Measurements from ENCODE around the gene PDE4B. TPM values are rescaled to one million over a fixed set of nuclear protein-coding genes. Genes with fewer than 3 reads are reported as not detected.
"Not testable (repeated sequence)": the region's sequence is repeated elsewhere in the genome, so short reads cannot be mapped to it uniquely, and the experiment has no call there.

PDE4B gene
- total RNA-seq, 2 experiments from 2014 or later, result 42.2 to 71.2 TPM

GRCh38 chr1:66402194-66402593, 609.5 kb downstream of the PDE4B start:
- Mint-ChIP-seq H3K4me3 (no peak overlapping the region), H3K4me1 (peaks cover 35% of the 10 kb centered on the region), H3K36me3 (peaks cover 2% of the 10 kb centered on the region), H3K27me3 (no peaks in the 10 kb centered on the region), H3K27ac (no peak overlapping the region), H3K9me3 (ENCODE audit: low read depth) (peaks cover 1% of the 10 kb centered on the region)
- no peak for DNase-seq
- ATAC-seq, result no peak
- CTCF ChIA-PET, result interaction anchor here (1.0 to 1.6 kb wide), 3 partner anchors 15 to 159 kb away, joined by 3 to 6 read pairs (median 4); no protein-coding TSS in a partner anchor

- Mint-ChIP-seq H3K4me3 (no peak overlapping the region), H3K27me3 (no peaks in the 10 kb centered on the region), H3K36me3 (peaks cover 4% of the 10 kb centered on the region), H3K9me3 (ENCODE audit: low read depth) (peaks cover 4% of the 10 kb centered on the region), H3K27ac (no peak overlapping the region), H3K4me1 (peaks cover 34% of the 10 kb centered on the region)
- ATAC-seq (no peak), DNase-seq (no peak)
- CTCF ChIA-PET, result interaction anchor here (1.6 kb wide), 2 partner anchors 14 to 35 kb away, joined by 3 to 6 read pairs; no protein-coding TSS in a partner anchor
Observed at GRCh38 chr1:66403007-66403731, 610.5 kb downstream of the PDE4B start.

- H3K36me3 Mint-ChIP-seq, result peaks cover 9% of the 10 kb centered on the region
- CTCF ChIA-PET, result no interaction called here
- no peak overlapping the region for H3K27ac Mint-ChIP-seq
- DNase-seq (no peak), ATAC-seq (no peak)
- no peaks in the 10 kb centered on the region for H3K27me3 Mint-ChIP-seq
- H3K9me3 Mint-ChIP-seq (ENCODE audit: low read depth), result peaks cover 5% of the 10 kb centered on the region
- no peak overlapping the region for H3K4me3 Mint-ChIP-seq
- H3K4me1 Mint-ChIP-seq, result peaks cover 21% of the 10 kb centered on the region
Observed at GRCh38 chr1:66405061-66405460, 612.4 kb downstream of the PDE4B start.

- peaks cover 14% of the 10 kb centered on the region for H3K36me3 Mint-ChIP-seq
- H3K9me3 Mint-ChIP-seq (ENCODE audit: low read depth); H3K27me3 Mint-ChIP-seq; DNase-seq; H3K27ac Mint-ChIP-seq; H3K4me3 Mint-ChIP-seq; ATAC-seq; CTCF ChIA-PET: not testable (repeated sequence)
- peaks cover 15% of the 10 kb centered on the region for H3K4me1 Mint-ChIP-seq
Observed at GRCh38 chr1:66411449-66411848, 618.8 kb downstream of the PDE4B start.

GRCh38 chr1:66412704-66413103, 620.0 kb downstream of the PDE4B start:
- Mint-ChIP-seq H3K27me3 (no peaks in the 10 kb centered on the region), H3K9me3 (ENCODE audit: low read depth) (peaks cover 8% of the 10 kb centered on the region), H3K4me3 (no peak overlapping the region), H3K27ac (no peak overlapping the region), H3K36me3 (peaks cover 12% of the 10 kb centered on the region), H3K4me1 (peaks cover 15% of the 10 kb centered on the region)
- ATAC-seq, result no peak
- CTCF ChIA-PET, result no interaction called here
- DNase-seq, result no peak

- Mint-ChIP-seq H3K4me3 (no peak overlapping the region), H3K36me3 (peaks cover 17% of the 10 kb centered on the region), H3K9me3 (ENCODE audit: low read depth) (peaks cover 13% of the 10 kb centered on the region), H3K27ac (no peak overlapping the region), H3K4me1 (peaks cover 15% of the 10 kb centered on the region), H3K27me3 (no peaks in the 10 kb centered on the region)
- CTCF ChIA-PET, result interaction anchor here (1.8 to 2.5 kb wide), 2 partner anchors 23 to 160 kb away, joined by 3 to 7 read pairs; no protein-coding TSS in a partner anchor
- ATAC-seq (no peak), DNase-seq (no peak)
Observed at GRCh38 chr1:66413136-66413837, 620.6 kb downstream of the PDE4B start.

GRCh38 chr1:66413838-66414175, 621.1 kb downstream of the PDE4B start:
- CTCF ChIA-PET, result interaction anchor here (1.8 to 2.5 kb wide), 2 partner anchors 22 to 160 kb away, joined by 3 to 7 read pairs; no protein-coding TSS in a partner anchor
- H3K4me1 Mint-ChIP-seq, result peaks cover 15% of the 10 kb centered on the region
- H3K36me3 Mint-ChIP-seq, result peaks cover 15% of the 10 kb centered on the region
- H3K27me3 Mint-ChIP-seq, result no peaks in the 10 kb centered on the region
- H3K4me3 Mint-ChIP-seq, result no peak overlapping the region
- H3K9me3 Mint-ChIP-seq (ENCODE audit: low read depth), result peaks cover 17% of the 10 kb centered on the region
- DNase-seq, result no peak
- H3K27ac Mint-ChIP-seq, result no peak overlapping the region
- no peak for ATAC-seq

GRCh38 chr1:66415281-66415680, 622.6 kb downstream of the PDE4B start:
- Mint-ChIP-seq H3K4me1 (peaks cover 14% of the 10 kb centered on the region), H3K9me3 (ENCODE audit: low read depth) (peaks cover 14% of the 10 kb centered on the region), H3K36me3 (peaks cover 17% of the 10 kb centered on the region), H3K27me3 (no peaks in the 10 kb centered on the region), H3K27ac (no peak overlapping the region), H3K4me3 (no peak overlapping the region)
- DNase-seq (no peak), ATAC-seq (no peak)
- CTCF ChIA-PET, result interaction anchor here (1.8 to 2.5 kb wide), 2 partner anchors 21 to 162 kb away, joined by 3 to 7 read pairs; no protein-coding TSS in a partner anchor

- Mint-ChIP-seq H3K27ac (no peak overlapping the region), H3K4me3 (no peak overlapping the region), H3K4me1 (peaks cover 12% of the 10 kb centered on the region), H3K36me3 (peaks cover 17% of the 10 kb centered on the region), H3K9me3 (ENCODE audit: low read depth) (peaks cover 14% of the 10 kb centered on the region), H3K27me3 (no peaks in the 10 kb centered on the region)
- no peak for DNase-seq
- CTCF ChIA-PET, result interaction anchor here (2.5 kb wide), 1 partner anchor 20 kb away, joined by 7 read pairs; no protein-coding TSS in a partner anchor
- ATAC-seq, result no peak
Observed at GRCh38 chr1:66415866-66416265, 623.2 kb downstream of the PDE4B start.

- H3K27ac Mint-ChIP-seq, result no peak overlapping the region
- no peaks in the 10 kb centered on the region for H3K27me3 Mint-ChIP-seq
- DNase-seq (no peak), ATAC-seq (no peak)
- peaks cover 8% of the 10 kb centered on the region for H3K4me1 Mint-ChIP-seq
- CTCF ChIA-PET, result no interaction called here
- H3K9me3 Mint-ChIP-seq (ENCODE audit: low read depth), result peaks cover 14% of the 10 kb centered on the region
- peaks cover 17% of the 10 kb centered on the region for H3K36me3 Mint-ChIP-seq
- no peak overlapping the region for H3K4me3 Mint-ChIP-seq
Observed at GRCh38 chr1:66416295-66416694, 623.6 kb downstream of the PDE4B start.

- H3K4me1 Mint-ChIP-seq, result no peaks in the 10 kb centered on the region
- CTCF ChIA-PET, result interaction anchor here (2.1 kb wide), 1 partner anchor 15 kb away, joined by 6 read pairs; no protein-coding TSS in a partner anchor
- H3K9me3 Mint-ChIP-seq (ENCODE audit: low read depth), result peaks cover 13% of the 10 kb centered on the region
- DNase-seq (no peak), ATAC-seq (no peak)
- H3K4me3 Mint-ChIP-seq, result no peak overlapping the region
- peaks cover 13% of the 10 kb centered on the region for H3K36me3 Mint-ChIP-seq
- H3K27me3 Mint-ChIP-seq, result no peaks in the 10 kb centered on the region
- no peak overlapping the region for H3K27ac Mint-ChIP-seq
Observed at GRCh38 chr1:66418021-66418420, 625.3 kb downstream of the PDE4B start.

GRCh38 chr1:66420171-66420570, 627.5 kb downstream of the PDE4B start:
- peaks cover 13% of the 10 kb centered on the region for H3K9me3 Mint-ChIP-seq (ENCODE audit: low read depth)
- H3K27ac Mint-ChIP-seq, H3K4me1 Mint-ChIP-seq, DNase-seq, CTCF ChIA-PET, H3K4me3 Mint-ChIP-seq, H3K27me3 Mint-ChIP-seq, ATAC-seq: not testable (repeated sequence)
- H3K36me3 Mint-ChIP-seq, result peaks cover 13% of the 10 kb centered on the region

- CTCF ChIA-PET, H3K27ac Mint-ChIP-seq, H3K27me3 Mint-ChIP-seq, H3K4me1 Mint-ChIP-seq, DNase-seq, ATAC-seq, H3K4me3 Mint-ChIP-seq: not testable (repeated sequence)
- Mint-ChIP-seq H3K9me3 (ENCODE audit: low read depth) (peaks cover 13% of the 10 kb centered on the region), H3K36me3 (peaks cover 12% of the 10 kb centered on the region)
Observed at GRCh38 chr1:66420906-66421305, 628.2 kb downstream of the PDE4B start.

- ATAC-seq (no peak), DNase-seq (no peak)
- no peak overlapping the region for H3K27ac Mint-ChIP-seq
- CTCF ChIA-PET, result no interaction called here
- no peaks in the 10 kb centered on the region for H3K27me3 Mint-ChIP-seq
- H3K36me3 Mint-ChIP-seq, result peaks cover 17% of the 10 kb centered on the region
- no peak overlapping the region for H3K4me3 Mint-ChIP-seq
- H3K9me3 Mint-ChIP-seq (ENCODE audit: low read depth), result peaks cover 12% of the 10 kb centered on the region
- H3K4me1 Mint-ChIP-seq, result peaks cover 7% of the 10 kb centered on the region
Observed at GRCh38 chr1:66422804-66423203, 630.1 kb downstream of the PDE4B start.
